H1 (cell line): ENCODE results near the gene DUOXA2. TPM values are rescaled to one million over a fixed set of nuclear protein-coding genes. Genes with fewer than 3 reads are reported as not detected.

ENCODE experiments used
- PHF8 ChIP-seq: fragments of 200-600 bp; sonication (generic); conservative IDR thresholded peaks from 2 replicates; pipeline ENCODE4 v1.7.1; 2012; ENCODE audit warnings: low read depth, mild to moderate bottlenecking, inconsistent platforms, low read length, moderate library complexity
- POU5F1 ChIP-seq: IDR thresholded peaks from 2 replicates; pipeline ENCODE4 v1.6.1; 2011; ENCODE audit warnings: low read depth, mild to moderate bottlenecking, low read length, moderate library complexity
- SP1 ChIP-seq: IDR thresholded peaks from 2 replicates; pipeline ENCODE4 v1.6.1; 2011; ENCODE audit warnings: low read depth, low read length
- polyA plus RNA-seq, 7 experiments: library from polyadenylated mRNA; depleted of rRNA in 3 of 7; stranded (reverse) in 5 of 7; unstranded in 2 of 7; fragments of >200 nt in 5 of 7; fragments of 200-250 nt in 2 of 7; gene quantifications; 1 replicate in 5 of 7; 2 replicates in 1 of 7; 4 replicates in 1 of 7; pipeline versions ENCODE4 v1.2.1 to v1.2.3, GENCODE V29; 2011 to 2013; ENCODE audit warnings: missing spikeins in 2 of 7, mixed read lengths in 2 of 7
- total RNA-seq: library from RNA; stranded (reverse); fragmentation: NEBNext Ultra II Directional; extraction: Animal tissue kit (Norgen Biotek cat#: 25700); gene quantifications from 2 replicates; pipeline ENCODE4 v1.2.1, GENCODE V29; 2021
- TF ChIP-seq, protein P1 (sequence below): IDR thresholded peaks from 2 replicates; pipeline ENCODE4 v1.6.1; 2011; ENCODE audit warnings: low read depth, mild to moderate bottlenecking, low read length; ENCODE audit not compliant: insufficient read depth
- TF ChIP-seq, protein P2 (sequence below): IDR thresholded peaks from 2 replicates; pipeline ENCODE4 v1.6.1; 2012; ENCODE audit warnings: low read length, inconsistent platforms

Gene DUOXA2
- total and polyA plus RNA-seq, 2 of the 8 experiments (the other 6 are each of a cell fraction or from before 2014, with no cell fraction given), result 0.05 TPM; not detected in 1

DNA sequence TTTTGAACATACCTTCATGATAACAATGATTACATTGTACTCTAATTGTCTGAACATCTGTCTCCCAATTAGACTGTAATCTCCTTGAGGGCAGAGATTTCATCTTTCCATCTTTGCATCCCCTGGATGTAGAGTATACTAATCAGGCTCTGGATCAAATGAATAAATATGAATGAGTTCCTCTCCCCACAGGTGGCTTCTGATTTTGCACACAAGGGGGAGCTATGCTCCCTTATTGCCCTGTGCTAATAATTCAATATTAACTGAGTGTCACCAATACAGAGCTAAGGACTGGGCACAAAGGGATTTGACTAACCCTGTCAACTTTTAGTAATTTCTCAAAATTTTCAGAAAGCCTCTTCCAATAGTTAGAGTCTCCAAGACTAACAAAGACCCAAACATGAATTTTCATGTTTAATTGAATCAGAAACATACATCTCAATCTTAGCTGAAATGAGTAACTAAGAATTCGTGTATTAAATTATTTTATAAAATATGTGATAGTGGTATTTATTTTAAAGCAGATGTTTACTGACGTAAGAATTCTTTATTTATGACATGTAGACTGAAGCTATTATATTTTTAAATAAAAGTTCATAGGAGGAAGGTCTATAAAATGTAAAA is 12.5 kb downstream of the DUOXA2 start (continued):
- TF ChIP-seq, protein P1, sequence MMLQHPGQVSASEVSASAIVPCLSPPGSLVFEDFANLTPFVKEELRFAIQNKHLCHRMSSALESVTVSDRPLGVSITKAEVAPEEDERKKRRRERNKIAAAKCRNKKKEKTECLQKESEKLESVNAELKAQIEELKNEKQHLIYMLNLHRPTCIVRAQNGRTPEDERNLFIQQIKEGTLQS, result no peak
- TF ChIP-seq, protein P2, sequence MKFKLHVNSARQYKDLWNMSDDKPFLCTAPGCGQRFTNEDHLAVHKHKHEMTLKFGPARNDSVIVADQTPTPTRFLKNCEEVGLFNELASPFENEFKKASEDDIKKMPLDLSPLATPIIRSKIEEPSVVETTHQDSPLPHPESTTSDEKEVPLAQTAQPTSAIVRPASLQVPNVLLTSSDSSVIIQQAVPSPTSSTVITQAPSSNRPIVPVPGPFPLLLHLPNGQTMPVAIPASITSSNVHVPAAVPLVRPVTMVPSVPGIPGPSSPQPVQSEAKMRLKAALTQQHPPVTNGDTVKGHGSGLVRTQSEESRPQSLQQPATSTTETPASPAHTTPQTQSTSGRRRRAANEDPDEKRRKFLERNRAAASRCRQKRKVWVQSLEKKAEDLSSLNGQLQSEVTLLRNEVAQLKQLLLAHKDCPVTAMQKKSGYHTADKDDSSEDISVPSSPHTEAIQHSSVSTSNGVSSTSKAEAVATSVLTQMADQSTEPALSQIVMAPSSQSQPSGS, result no peak
- no peak for TF ChIP-seq POU5F1
- no peak for TF ChIP-seq PHF8
- no peak for TF ChIP-seq SP1
